ENCODE results near the gene SLC43A2. TPM values are rescaled to one million over a fixed set of nuclear protein-coding genes. Genes with fewer than 3 reads are reported as not detected.
"Not testable (repeated sequence)": the region's sequence is repeated elsewhere in the genome, so short reads cannot be mapped to it uniquely, and the experiment has no call there.

Gene SLC43A2
- total RNA-seq, 1 experiment from 2014 or later, result 3.3 TPM

- BruUV-seq (replicated peaks), result no TSS peak
- Mint-ChIP-seq H3K27ac (ENCODE audit: unreplicated experiment) (no peak overlapping the region), H3K9me3 (ENCODE audit: low read depth, unreplicated experiment) (no peaks in the 10 kb centered on the region), H3K4me1 (ENCODE audit: low read depth, unreplicated experiment) (peaks cover 2% of the 10 kb centered on the region), H3K4me3 (ENCODE audit: low read depth, unreplicated experiment) (no peak overlapping the region), H3K36me3 (ENCODE audit: insufficient read depth, unreplicated experiment) (peaks cover 1% of the 10 kb centered on the region), H3K27me3 (ENCODE audit: unreplicated experiment) (peaks cover 4% of the 10 kb centered on the region)
- no peak for TF ChIP-seq CTCF (IDR thresholded peaks at IDR 0.05; ENCODE audit: unreplicated experiment)
- CTCF ChIA-PET, result no interaction called here
- no peak for DNase-seq
- intact Hi-C loops (cut with micrococcal nuclease; ENCODE audit: unreplicated experiment), result no loop called here
These were observed 59.5 kb downstream of the SLC43A2 start for GRCh38 chr17:1568950-1569810.

- no peak overlapping the region for H3K4me3 Mint-ChIP-seq (ENCODE audit: low read depth, unreplicated experiment)
- H3K9me3 Mint-ChIP-seq (ENCODE audit: low read depth, unreplicated experiment), result no peaks in the 10 kb centered on the region
- H3K27me3 Mint-ChIP-seq (ENCODE audit: unreplicated experiment), result peaks cover 14% of the 10 kb centered on the region
- intact Hi-C loops (cut with micrococcal nuclease; ENCODE audit: unreplicated experiment), result no loop called here
- no TSS peak for BruUV-seq (replicated peaks)
- H3K36me3 Mint-ChIP-seq (ENCODE audit: insufficient read depth, unreplicated experiment), result peaks cover 19% of the 10 kb centered on the region
- no peak overlapping the region for H3K27ac Mint-ChIP-seq (ENCODE audit: unreplicated experiment)
- H3K4me1 Mint-ChIP-seq (ENCODE audit: low read depth, unreplicated experiment), result peaks cover 13% of the 10 kb centered on the region
- CTCF ChIA-PET, result interaction anchor here (0.7 kb wide), 1 partner anchor 451 kb away, joined by 4 read pairs; no protein-coding TSS in a partner anchor
- no peak for DNase-seq
- no peak for TF ChIP-seq CTCF (IDR thresholded peaks at IDR 0.05; ENCODE audit: unreplicated experiment)
These were observed 62.0 kb downstream of the SLC43A2 start for GRCh38 chr17:1566505-1567199.

GRCh38 chr17:1565877-1566276 is 62.8 kb downstream of the SLC43A2 start:
- Mint-ChIP-seq H3K9me3 (ENCODE audit: low read depth, unreplicated experiment) (no peaks in the 10 kb centered on the region), H3K4me1 (ENCODE audit: low read depth, unreplicated experiment) (peaks cover 21% of the 10 kb centered on the region), H3K27me3 (ENCODE audit: unreplicated experiment) (peaks cover 14% of the 10 kb centered on the region), H3K4me3 (ENCODE audit: low read depth, unreplicated experiment) (no peak overlapping the region), H3K27ac (ENCODE audit: unreplicated experiment) (no peak overlapping the region), H3K36me3 (ENCODE audit: insufficient read depth, unreplicated experiment) (peaks cover 27% of the 10 kb centered on the region)
- intact Hi-C loops (cut with micrococcal nuclease; ENCODE audit: unreplicated experiment), result no loop called here
- no TSS peak for BruUV-seq (replicated peaks)
- CTCF ChIA-PET, result no interaction called here
- no peak for TF ChIP-seq CTCF (IDR thresholded peaks at IDR 0.05; ENCODE audit: unreplicated experiment)
- no peak for DNase-seq

DNA sequence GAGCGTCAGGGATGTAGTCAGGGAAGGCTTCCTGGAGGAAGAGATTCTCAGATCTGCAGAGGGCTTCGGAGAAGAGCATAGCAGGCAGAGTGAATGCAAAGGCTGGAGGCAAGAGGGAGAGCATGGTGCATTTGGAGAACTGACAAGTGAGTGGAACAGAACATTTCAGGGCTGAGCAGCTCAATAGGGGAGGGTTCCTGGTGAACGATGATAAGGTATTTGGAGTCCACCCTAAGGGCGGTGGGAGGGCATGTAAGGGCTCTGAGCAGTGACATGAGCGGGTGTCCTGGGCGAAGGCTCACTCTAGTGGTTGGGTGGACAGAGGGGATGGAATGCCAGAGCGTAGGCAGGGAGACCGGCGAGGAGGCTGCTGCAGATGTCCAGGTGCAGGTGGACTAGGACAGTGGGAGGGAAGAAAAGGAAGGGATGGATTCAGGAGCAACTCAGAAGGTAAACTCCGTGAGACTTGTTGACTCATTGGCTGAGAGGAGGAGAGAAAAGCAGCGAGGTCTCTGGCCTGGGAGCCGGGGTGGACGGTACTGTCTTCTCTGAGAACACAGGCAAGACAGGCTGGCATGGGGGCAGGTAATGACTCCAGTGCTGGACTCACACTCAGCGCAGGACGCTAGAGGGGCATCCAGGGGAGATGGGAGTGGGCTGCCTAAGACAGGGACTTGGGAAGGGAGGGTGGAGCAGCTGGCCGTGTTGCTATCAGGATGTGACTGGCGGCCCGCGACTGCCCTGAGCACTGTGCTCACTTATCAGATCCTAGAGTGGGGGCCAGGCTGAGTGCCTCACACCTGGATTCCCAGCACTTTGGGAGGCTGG is 64.6 kb downstream of the SLC43A2 start:
- BruUV-seq (replicated peaks), result no TSS peak
- CTCF ChIA-PET, result interaction anchor here (0.8 kb wide), 1 partner anchor 10 kb away, joined by 4 read pairs; no protein-coding TSS in a partner anchor
- Mint-ChIP-seq H3K9me3 (ENCODE audit: low read depth, unreplicated experiment) (no peaks in the 10 kb centered on the region), H3K4me3 (ENCODE audit: low read depth, unreplicated experiment) (no peak overlapping the region), H3K27me3 (ENCODE audit: unreplicated experiment) (peaks cover 14% of the 10 kb centered on the region), H3K36me3 (ENCODE audit: insufficient read depth, unreplicated experiment) (peaks cover 28% of the 10 kb centered on the region), H3K27ac (ENCODE audit: unreplicated experiment) (no peak overlapping the region), H3K4me1 (ENCODE audit: low read depth, unreplicated experiment) (peaks cover 25% of the 10 kb centered on the region)
- DNase-seq, result no peak
- no peak for TF ChIP-seq CTCF (IDR thresholded peaks at IDR 0.05; ENCODE audit: unreplicated experiment)
- intact Hi-C loops (cut with micrococcal nuclease; ENCODE audit: unreplicated experiment), result no loop called here

- Mint-ChIP-seq H3K36me3 (ENCODE audit: insufficient read depth, unreplicated experiment) (peaks cover 28% of the 10 kb centered on the region), H3K27me3 (ENCODE audit: unreplicated experiment) (peaks cover 14% of the 10 kb centered on the region), H3K4me1 (ENCODE audit: low read depth, unreplicated experiment) (peaks cover 25% of the 10 kb centered on the region), H3K4me3 (ENCODE audit: low read depth, unreplicated experiment) (peak overlapping the region; percentile 90)
- DNase-seq; H3K9me3 Mint-ChIP-seq (ENCODE audit: low read depth, unreplicated experiment); BruUV-seq (replicated peaks); intact Hi-C loops (cut with micrococcal nuclease; ENCODE audit: unreplicated experiment); H3K27ac Mint-ChIP-seq (ENCODE audit: unreplicated experiment): not testable (repeated sequence)
- CTCF ChIA-PET, result interaction anchor here (0.7 kb wide), 1 partner anchor 11 kb away, joined by 3 read pairs; no protein-coding TSS in a partner anchor
These were observed 65.2 kb downstream of the SLC43A2 start for GRCh38 chr17:1563471-1563785.

All from Calu3 (cell line).